Kidney epithelial cell (primary cell): ENCODE results near the gene ZNF432. TPM values are rescaled to one million over a fixed set of nuclear protein-coding genes. Genes with fewer than 3 reads are reported as not detected.
"Not testable (repeated sequence)": the region's sequence is repeated elsewhere in the genome, so short reads cannot be mapped to it uniquely, and the experiment has no call there.

Source experiments
- DNase-seq: peaks from one replicate; pipeline ENCODE4 v3.0.0-alpha.2; 2010; ENCODE audit warnings: low read depth
- H3K27me3 ChIP-seq: 2 replicates; pipeline ENCODE4 v1.6.0; 2011; ENCODE audit warnings: low read length; ENCODE audit not compliant: control insufficient read depth, insufficient read depth
- H3K36me3 ChIP-seq: 2 replicates; pipeline ENCODE4 v1.5.1; 2011; ENCODE audit warnings: low read length; ENCODE audit not compliant: control insufficient read depth, insufficient read depth
- H3K4me3 ChIP-seq: 2 replicates; pipeline ENCODE4 v1.5.1; 2011; ENCODE audit warnings: low read depth, mild to moderate bottlenecking, control low read depth, low read length
- total RNA-seq: library from RNA; depleted of rRNA; stranded (reverse); fragments of >200 nt; gene quantifications from 2 replicates; pipeline ENCODE4 v1.2.3, GENCODE V29; 2015
- TF ChIP-seq, protein P1 (sequence below): IDR thresholded peaks from 2 replicates; pipeline ENCODE4 v1.5.1; 2011; ENCODE audit warnings: mild to moderate bottlenecking, moderate library complexity, low read length, control low read depth, inconsistent platforms; ENCODE audit not compliant: insufficient read depth, poor library complexity, severe bottlenecking

ZNF432 gene
- total RNA-seq, 1 donor from 2014 or later = 4.3 TPM

DNA sequence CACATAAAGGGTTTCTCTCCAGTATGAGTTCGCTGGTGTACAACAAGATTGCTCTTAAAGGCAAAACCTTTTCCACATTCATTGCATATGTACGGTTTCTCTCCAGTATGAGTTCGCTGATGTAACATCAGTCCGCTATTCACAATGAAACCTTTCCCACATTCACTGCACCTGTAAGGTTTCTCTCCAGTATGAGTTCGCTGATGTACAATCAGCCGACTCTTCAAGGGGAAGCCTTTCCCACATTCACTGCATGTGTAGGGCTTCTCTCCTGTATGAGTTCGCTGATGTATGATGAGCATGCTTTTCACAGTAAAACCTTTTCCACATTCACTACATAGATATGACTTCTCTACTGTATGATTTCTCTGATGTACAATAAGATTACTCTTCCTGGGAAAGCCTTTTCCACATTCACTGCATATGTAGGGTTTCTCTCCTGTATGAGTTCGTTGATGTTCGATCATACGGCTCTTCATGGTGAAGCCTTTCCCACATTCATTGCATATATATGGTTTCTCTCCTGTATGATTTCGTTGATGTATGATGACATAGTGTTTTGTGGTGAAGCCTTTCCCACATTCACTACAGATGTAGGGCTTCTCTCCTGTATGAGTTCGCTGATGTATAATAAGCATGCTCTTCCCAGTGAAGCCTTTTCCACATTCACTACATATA lies 14.4 kb downstream of the ZNF432 start:
- H3K4me3 ChIP-seq = no peak overlapping the region
- TF ChIP-seq, protein P1, sequence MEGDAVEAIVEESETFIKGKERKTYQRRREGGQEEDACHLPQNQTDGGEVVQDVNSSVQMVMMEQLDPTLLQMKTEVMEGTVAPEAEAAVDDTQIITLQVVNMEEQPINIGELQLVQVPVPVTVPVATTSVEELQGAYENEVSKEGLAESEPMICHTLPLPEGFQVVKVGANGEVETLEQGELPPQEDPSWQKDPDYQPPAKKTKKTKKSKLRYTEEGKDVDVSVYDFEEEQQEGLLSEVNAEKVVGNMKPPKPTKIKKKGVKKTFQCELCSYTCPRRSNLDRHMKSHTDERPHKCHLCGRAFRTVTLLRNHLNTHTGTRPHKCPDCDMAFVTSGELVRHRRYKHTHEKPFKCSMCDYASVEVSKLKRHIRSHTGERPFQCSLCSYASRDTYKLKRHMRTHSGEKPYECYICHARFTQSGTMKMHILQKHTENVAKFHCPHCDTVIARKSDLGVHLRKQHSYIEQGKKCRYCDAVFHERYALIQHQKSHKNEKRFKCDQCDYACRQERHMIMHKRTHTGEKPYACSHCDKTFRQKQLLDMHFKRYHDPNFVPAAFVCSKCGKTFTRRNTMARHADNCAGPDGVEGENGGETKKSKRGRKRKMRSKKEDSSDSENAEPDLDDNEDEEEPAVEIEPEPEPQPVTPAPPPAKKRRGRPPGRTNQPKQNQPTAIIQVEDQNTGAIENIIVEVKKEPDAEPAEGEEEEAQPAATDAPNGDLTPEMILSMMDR = no peak
- H3K36me3 ChIP-seq = peaks cover 2% of the 10 kb centered on the region
- H3K27me3 ChIP-seq = no peaks in the 10 kb centered on the region
- no peak for DNase-seq

DNA sequence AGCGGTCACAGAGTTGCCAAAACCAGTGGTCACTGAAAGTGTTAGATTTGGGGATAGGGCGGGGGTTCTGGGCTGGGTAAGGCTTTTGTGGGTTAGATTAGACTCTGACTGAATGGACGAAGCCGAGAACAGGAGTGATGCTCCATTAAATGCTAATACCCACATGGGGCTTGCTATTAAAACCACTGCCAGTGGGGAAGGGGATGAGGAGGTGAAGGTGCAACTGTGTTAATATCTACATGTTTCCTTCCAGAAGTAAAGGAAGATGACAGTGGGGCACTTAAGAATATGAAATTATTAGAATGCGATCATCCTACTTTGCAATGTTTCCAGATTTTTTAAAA lies 19.9 kb downstream of the ZNF432 start:
- H3K4me3 ChIP-seq = peak overlapping the region; percentile 100
- H3K27me3 ChIP-seq = no peaks in the 10 kb centered on the region
- DNase-seq = no peak
- TF ChIP-seq, protein P1 = no peak
- no peaks in the 10 kb centered on the region for H3K36me3 ChIP-seq

DNA sequence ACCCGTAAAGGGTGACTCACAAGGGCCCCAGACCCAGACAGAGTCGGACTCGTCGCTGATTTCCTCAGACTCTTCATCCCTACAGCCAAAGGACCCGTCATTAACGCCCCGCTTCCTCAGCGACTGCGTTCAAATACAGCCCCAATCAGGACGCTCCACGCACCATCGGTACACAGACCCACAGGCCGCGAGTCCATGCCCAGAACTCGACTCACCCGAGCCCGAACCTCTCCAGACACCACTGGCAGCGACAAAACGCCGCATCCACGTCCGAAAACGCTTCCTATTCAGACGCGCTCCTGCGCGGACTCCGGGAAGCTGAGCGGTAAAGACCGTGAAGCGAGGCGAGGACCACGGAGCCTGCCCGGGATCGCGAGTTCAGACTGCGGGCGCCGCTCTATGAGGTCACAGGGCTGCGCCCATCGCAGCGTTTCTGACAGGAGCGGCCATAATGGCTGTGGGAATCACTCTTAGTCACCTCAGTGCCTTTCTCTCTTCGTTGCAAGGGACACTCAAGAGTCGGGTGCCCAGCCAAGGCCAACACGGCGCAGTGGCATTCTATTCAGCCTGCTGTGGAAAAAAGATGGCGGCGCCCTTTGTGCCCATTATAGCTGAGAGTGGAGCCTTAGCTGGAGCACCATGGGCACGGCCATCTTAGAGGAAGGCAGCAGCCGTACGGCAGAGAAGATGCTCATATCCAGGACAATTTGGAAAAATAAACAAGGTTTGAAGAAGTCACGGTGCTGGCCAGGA lies 20.4 kb downstream of the ZNF432 start, which contains the start of gene ZNF614:
TSS of gene ZNF614 (minus strand) at position 353 of the 753 bp plus-strand sequence. CDS start 2,634 bp downstream, outside the sequence.
- Histone ChIP-seq H3K4me3 (peak within 1 kb of the TSS; percentile 100), H3K27me3 (no peaks in the 10 kb centered on the region), H3K36me3 (no peaks in the 10 kb centered on the region)
- TF ChIP-seq, protein P1 = no peak
- peak; percentile 43 for DNase-seq

DNA sequence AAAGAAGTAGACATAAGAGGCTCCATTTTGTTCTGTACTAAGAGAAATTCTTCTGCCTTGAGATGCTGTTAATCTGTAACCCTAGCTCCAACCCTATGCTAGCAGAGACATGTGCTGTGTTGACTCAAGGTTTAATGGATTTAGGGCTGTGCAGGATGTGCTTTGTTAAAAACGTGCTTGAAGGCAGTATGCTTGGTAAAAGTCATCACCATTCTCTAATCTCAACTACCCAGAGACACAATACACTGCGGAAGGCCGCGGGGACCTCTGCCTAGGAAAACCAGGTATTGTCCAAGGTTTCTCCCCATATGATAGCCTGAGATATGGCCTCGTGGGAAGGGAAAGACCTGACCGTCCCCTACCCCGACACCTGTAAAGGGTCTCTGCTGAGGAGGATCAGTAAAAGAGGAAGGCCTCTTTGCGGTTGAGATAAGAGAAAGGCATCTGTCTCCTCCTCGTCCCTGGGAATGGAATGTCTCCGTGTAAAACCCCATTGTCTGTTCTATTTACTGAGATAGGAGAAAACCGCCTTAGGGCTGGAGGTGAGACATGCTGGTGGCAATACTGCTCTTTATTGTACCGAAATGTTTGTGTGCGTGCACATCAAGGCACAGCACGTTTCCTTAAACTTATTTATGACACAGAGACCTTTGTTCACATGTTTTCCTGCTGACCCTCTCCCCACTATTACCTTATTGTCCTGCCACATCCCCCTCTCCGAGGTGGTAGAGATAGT lies 22.2 kb downstream of the ZNF432 start:
- H3K36me3 ChIP-seq, DNase-seq, H3K4me3 ChIP-seq: not testable (repeated sequence)

DNA sequence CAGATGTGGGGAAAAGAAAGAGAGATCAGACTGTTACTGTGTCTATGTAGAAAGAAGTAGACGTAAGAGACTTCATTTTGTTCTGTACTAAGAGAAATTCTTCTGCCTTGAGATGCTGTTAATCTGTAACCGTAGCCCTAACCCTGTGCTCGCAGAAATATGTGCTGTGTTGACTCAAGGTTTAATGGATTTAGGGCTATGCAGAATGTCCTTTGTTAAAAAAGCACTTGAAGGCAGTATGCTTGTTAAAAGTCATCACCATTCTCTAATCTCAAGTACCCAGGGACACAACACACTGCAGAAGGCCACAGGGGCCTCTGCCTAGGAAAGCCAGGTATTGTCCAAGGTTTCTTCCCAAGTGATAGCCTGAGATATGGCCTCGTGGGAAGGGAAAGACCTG lies 24.2 kb downstream of the ZNF432 start:
- DNase-seq, H3K27me3 ChIP-seq, H3K36me3 ChIP-seq, H3K4me3 ChIP-seq: not testable (repeated sequence)

More for the DNA sequence above, 22.2 kb downstream of the ZNF432 start:
- H3K27me3 ChIP-seq = not testable (repeated sequence)

DNA sequence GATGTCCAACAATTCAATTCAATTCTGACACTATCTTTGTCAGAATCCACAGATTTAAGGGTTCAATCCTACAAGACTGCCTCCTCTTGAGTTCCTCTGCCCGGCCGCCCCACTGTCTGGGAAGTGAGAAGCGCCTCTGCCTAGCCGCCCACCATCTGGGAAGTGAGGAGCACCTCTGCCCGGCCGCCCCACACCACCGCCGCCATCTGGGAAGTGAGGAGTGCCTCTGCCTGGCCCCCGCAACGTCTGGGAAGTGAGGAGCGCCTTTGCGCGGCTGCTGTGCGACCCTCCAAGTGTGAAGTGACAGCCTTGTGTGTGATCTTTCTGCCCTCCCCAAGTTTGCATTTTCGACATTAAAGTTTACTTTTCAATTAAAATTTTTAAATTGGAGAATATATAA lies 26.4 kb downstream of the ZNF432 start:
- no peak for DNase-seq
- Histone ChIP-seq H3K4me3 (no peak overlapping the region), H3K36me3 (peaks cover 2% of the 10 kb centered on the region), H3K27me3 (no peaks in the 10 kb centered on the region)
- TF ChIP-seq, protein P1 = no peak
